OCI-M1 (cell line): ENCODE data around the gene SLCO2A1.

ENCODE experiments used
- DNase-seq: peaks from one replicate; lab custom pipeline; 2025; lab: John Stamatoyannopoulos, UW

The SLCO2A1 gene

DNA sequence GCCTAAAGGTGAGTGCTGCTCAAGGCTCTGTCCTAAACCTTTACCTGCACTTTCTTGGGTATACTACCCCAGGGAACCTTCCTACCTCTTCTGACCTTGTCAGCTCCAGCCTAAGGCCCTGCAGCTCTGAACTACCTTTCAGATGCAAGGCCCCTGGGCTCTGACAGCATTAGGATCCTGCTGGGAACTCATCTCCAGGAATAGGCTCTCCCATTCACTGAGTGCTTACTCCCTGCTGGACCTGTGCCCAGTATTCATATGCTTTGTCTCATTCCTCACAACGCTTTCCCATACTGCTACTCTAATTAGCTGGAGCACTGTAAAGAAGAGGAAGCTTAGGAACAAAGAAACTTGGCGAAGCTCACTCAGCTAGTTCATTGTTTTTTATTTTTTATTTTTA is 80.3 kb downstream of the SLCO2A1 start:
- no peak for DNase-seq

- no peak for DNase-seq
Observed at GRCh38 chr3:133948996-133949395, 80.7 kb downstream of the SLCO2A1 start.

- DNase-seq, result no peak
Observed at GRCh38 chr3:133948131-133948810, 81.5 kb downstream of the SLCO2A1 start.

- no peak for DNase-seq
Observed at GRCh38 chr3:133945381-133946095, 84.2 kb downstream of the SLCO2A1 start.

GRCh38 chr3:133944641-133945380 is 84.9 kb downstream of the SLCO2A1 start:
- DNase-seq, result no peak

DNA sequence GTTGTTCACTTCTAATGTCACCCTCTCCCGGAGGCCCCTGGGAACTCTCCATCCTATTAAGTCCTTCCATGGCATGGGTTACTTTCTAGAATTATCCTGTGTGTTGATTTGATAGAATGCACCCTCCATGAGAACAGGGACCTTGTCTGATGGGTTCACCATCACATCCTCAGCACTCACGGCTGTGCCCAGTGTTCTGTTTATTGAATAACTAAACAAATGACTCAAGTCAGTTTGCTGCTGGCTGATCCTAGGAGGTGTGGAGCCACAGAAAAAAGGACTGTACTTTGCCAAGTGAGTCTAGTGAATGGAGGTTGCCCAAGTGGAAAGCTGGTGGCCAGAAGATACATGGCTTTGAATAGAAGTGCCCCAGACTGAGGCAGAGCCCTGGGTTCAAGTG is 85.5 kb downstream of the SLCO2A1 start:
- no peak for DNase-seq

GRCh38 chr3:133943639-133944141 is 86.0 kb downstream of the SLCO2A1 start:
- DNase-seq, result peak; percentile 88

- DNase-seq, result no peak
Observed at GRCh38 chr3:133943031-133943535, 86.6 kb downstream of the SLCO2A1 start.

GRCh38 chr3:133941415-133941821 is 88.3 kb downstream of the SLCO2A1 start:
- no peak for DNase-seq

DNA sequence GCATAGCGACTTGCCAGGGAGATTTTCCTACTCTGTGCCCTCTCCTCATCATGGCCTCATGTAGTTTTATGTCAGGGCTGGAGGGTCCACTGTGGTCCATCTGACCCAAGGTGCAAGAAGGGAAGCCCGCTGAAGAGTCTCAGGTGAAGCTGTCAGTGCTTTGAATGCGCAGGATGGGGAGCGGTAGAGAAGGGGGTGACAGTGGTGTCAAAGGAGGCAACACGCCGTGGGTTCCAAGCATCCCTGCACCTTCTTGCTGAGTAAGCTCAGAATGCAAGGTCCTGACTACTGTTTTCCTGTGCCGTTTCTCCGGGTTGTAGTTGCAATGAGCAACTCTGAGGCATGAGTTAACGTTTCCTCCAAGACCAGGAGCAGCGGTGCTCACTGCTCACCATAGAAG is 89.2 kb downstream of the SLCO2A1 start:
- no peak for DNase-seq

- no peak for DNase-seq
Observed at GRCh38 chr3:133939463-133939835, 90.3 kb downstream of the SLCO2A1 start.

GRCh38 chr3:133938770-133939462 is 90.8 kb downstream of the SLCO2A1 start:
- DNase-seq, result peak; percentile 6

- DNase-seq, result no peak
Observed at GRCh38 chr3:133937756-133938601, 91.7 kb downstream of the SLCO2A1 start.

- no peak for DNase-seq
Observed at GRCh38 chr3:133937061-133937686, 92.6 kb downstream of the SLCO2A1 start.

DNA sequence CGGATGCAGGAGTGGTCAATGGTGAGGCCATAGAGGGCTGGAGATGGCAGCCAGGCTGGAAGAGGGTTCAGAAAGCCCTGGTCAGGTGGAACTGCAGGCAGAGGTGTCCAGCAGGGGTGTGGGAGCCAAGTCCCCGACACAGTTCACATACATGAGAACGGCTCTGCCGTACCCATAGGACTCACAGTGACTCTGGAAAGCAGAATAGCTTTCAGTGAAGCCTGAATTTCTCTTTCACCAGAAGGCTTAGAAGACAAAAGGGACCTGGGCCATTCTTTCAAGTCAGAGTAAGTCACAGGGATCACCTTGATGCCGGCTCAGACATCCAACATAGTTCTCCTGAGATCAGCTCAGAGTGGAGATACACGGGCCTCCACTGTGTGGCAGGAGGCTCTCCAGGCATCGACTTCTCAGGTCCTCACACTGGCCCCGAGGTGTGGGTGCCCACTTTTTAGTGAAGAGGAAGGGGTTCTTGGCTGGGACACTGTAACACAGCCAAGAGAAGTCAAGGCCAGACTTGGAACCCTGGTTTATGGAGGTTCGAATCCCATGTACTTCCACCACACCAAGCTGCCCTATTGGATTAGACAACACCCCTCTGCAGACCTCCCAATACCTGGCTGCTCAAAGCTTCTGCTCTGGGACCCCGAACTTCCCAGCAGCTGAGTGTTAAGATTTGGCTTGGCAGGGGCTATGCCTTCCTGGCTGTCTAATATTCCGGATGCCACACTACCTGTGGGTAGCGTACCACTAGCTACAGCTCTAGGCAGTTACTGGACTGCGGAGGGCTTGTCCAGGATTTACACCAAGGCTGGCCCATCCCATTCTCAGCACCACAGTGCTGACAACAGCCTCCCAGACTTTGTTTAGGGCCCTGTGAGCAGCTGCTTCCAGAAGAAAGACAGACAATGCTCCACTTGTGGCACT is 93.6 kb downstream of the SLCO2A1 start:
- DNase-seq, result no peak

DNA sequence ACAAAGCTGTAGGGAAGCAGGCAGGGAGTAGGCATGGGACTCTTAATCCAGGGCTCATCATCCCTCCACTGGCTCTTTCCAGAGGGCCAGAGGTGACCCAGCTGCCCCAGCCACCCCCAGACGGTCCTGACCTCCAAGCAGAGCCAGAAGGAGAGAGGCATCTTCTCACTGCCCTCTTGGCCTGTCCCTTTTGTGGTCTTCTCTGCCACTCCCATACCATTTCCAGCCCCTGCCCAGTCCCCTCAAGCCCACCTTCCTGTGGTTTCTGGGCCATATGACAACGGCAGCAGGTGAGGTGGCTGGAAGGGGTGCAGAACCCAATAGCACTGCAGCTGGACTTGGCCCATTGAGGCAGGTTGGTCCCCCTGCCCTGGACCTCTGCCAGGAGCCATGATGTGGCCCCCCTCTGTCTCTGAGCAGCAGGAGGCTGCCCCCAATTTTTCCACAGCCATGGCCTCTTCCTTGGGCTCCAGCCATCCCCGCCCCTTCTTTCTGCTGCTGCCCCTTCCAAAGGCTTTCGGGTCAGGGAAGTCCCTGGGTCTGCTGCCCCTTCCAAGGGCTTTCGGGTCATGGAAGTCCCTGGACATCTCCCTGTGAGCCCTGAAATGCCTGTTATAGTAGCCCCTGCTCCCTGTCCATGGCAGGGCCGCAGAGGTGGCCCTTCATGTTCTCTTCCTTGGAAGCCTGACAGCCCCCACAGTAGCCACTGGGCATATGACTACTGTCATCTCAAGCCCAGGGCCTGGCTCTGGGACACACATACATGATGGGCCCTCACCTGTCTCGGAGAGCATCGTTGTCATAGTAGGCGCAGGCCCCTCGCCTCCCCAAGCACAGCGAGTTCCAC is 94.5 kb downstream of the SLCO2A1 start:
- DNase-seq, result no peak

DNA sequence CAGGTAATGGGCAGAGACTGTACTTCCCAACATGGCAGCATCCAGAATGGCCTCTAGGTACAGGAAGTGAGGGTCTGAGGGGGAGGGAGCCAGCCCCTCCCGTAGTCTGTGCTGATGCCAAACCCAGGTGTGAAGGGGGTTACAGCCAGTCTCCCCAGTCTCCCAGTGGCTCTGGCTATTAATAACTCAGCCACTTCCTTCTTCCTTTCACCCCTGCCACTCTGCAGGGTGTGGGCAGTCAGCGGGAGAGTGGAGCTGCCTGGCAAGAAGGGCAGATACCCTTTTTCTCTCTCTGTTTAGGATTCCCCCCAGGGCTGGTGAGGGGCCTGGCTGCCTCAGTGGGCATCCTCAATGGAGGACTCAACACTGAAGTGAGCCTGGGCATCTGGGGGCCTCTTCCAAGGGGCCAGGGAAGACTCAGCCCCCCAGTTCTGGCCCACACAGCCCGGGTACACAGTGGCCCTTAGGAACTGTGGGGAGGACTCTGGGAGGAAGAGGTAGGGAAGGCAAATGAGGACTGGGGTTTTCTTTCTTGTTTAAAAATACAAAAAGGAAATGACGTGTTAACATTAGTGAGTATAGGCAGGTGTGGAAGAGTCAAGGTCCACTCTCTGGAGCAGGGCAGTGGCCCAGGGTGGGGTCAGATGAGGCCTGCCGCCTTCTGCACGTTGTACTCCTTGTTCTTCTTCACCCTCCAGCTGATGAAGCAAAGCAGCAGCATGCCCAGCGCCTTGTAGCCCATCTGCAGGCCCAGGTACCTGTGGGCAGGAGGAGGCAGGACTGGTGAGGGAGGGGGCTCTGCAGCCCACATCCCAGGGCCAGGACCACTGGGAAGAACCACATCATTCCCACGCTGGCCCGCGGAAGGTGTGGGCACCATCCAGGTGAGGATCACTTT is 95.4 kb downstream of the SLCO2A1 start:
- no peak for DNase-seq
